ENCODE results near the gene MCTP1. TPM values are rescaled to one million over a fixed set of nuclear protein-coding genes. Genes with fewer than 3 reads are reported as not detected.

Gene MCTP1
- total and polyA plus RNA-seq, 2 of the 8 experiments (the other 6 are each of a cell fraction or from before 2014, with no cell fraction given), result 0.56 to 3.4 TPM

GRCh38 chr5:94693845-94694370 is 591.0 kb downstream of the MCTP1 start (continued):
- no peak for TF ChIP-seq HDAC2 (IDR thresholded peaks at IDR 0.05; ENCODE audit: borderline replicate concordance in 1 of 2, low read depth in 2 of 2, low read length in 2 of 2)
- no peak for TF ChIP-seq CEBPB (IDR thresholded peaks at IDR 0.05; ENCODE audit: low read depth, low read length)
- TF ChIP-seq POLR2AphosphoS5 (IDR thresholded peaks at IDR 0.05; ENCODE audit: low read depth, low read length), result no peak
- TF ChIP-seq EP300 (IDR thresholded peaks at IDR 0.05; ENCODE audit: borderline replicate concordance in 1 of 2, low read depth in 2 of 2, low read length in 2 of 2), result no peak
- no peak for TF ChIP-seq CHD7 (IDR thresholded peaks at IDR 0.05; ENCODE audit: insufficient replicate concordance, low read length)

Measured in H1 (cell line).